Measurements from ENCODE around the gene BBS9.

BBS9 gene

GRCh38 chr7:33649476-33650441 is 520.4 kb downstream of the BBS9 start:
- DNase-seq (ENCODE audit: low read depth), result no peak

- no peak for DNase-seq (ENCODE audit: low read depth)
Observed at GRCh38 chr7:33650828-33651227, 521.5 kb downstream of the BBS9 start.

- no peak for DNase-seq (ENCODE audit: low read depth)
Observed at GRCh38 chr7:33651998-33652515, 522.7 kb downstream of the BBS9 start.

DNA sequence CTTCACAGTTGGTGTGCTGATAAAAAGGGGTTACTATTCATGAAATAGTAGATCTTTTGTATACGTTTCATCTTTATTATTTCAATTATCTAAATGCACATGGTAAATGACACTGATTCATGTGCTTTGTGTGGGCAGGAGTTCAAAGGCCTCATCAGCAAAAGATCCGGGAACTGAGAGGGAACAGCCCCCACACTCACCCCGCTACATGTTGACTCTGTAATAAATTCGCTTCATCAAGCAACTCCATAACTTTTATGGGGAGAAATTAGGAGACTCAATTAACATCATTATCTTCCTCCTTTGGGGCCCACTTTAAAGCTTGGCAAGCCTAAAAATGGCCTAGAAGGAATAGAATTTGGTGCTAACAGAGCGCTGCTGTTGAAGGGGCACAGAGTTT is 525.3 kb downstream of the BBS9 start:
- DNase-seq (ENCODE audit: low read depth), result no peak

Measured in activated T-helper 1 cell treated with Interleukin-2 at 50 U/mL for 16 hours (primary cell).